OCI-LY3 (cell line): ENCODE measurements around the gene PHLDB3.
"Not testable (repeated sequence)": the region's sequence is repeated elsewhere in the genome, so short reads cannot be mapped to it uniquely, and the experiment has no call there.

Experiments
- H2AFZ ChIP-seq: fragments of 200-600, 300-600 bp; shearing (Covaris generic); 2 replicates; pipeline ENCODE4 v1.6.0; 2014; ENCODE audit warnings: antibody characterized with exemption, low read depth, low read length
- H3K27ac ChIP-seq: fragments of 200-600, 300-600 bp; sonication (generic); 2 replicates; pipeline ENCODE4 v1.5.1; 2014; ENCODE audit warnings: mild to moderate bottlenecking, low read length, moderate library complexity, mixed read lengths
- H3K27me3 ChIP-seq: fragments of 200-600, 300-600 bp; sonication (generic); 2 replicates; pipeline ENCODE4 v1.6.1; 2014; ENCODE audit warnings: low read depth, low read length, mixed read lengths
- H3K36me3 ChIP-seq: fragments of 200-600, 300-600 bp; sonication (generic); replicated peaks from 2 replicates; pipeline ENCODE3; 2014; ENCODE audit warnings: low read depth, low read length, mixed read lengths
- H3K4me1 ChIP-seq: fragments of 300-600, 200-600 bp; sonication (generic); 2 replicates; pipeline ENCODE4 v1.6.1; 2014; ENCODE audit warnings: low read length, mixed read lengths
- H3K4me2 ChIP-seq: fragments of 200-600, 300-600 bp; sonication (generic); 2 replicates; pipeline ENCODE4 v1.6.1; 2014; ENCODE audit warnings: low read length, mixed read lengths
- H3K4me3 ChIP-seq: fragments of 300-600, 200-600 bp; sonication (generic); 2 replicates; pipeline ENCODE4 v1.5.1; 2014; ENCODE audit warnings: antibody characterized with exemption, mild to moderate bottlenecking, low read length, moderate library complexity
- H3K79me2 ChIP-seq: fragments of 300-600, 200-600 bp; shearing (Covaris generic); 2 replicates; pipeline ENCODE4 v1.6.1; 2014; ENCODE audit warnings: mild to moderate bottlenecking, low read length, mixed read lengths
- H3K9ac ChIP-seq: fragments of 300-600, 200-600 bp; shearing (Covaris generic); 2 replicates; pipeline ENCODE4 v1.6.0; 2014; ENCODE audit warnings: mild to moderate bottlenecking, low read length, moderate library complexity
- H3K9me3 ChIP-seq: fragments of 200-600, 300-600 bp; shearing (Covaris generic); 2 replicates; pipeline ENCODE4 v1.6.1; 2014; ENCODE audit warnings: low read length, mixed read lengths; ENCODE audit not compliant: insufficient read depth
- H4K20me1 ChIP-seq: fragments of 200-600, 300-600 bp; sonication (generic); 2 replicates; pipeline ENCODE4 v1.6.1; 2016; ENCODE audit warnings: low read length, mixed read lengths; ENCODE audit not compliant: insufficient read depth
- CTCF ChIP-seq: fragments of 200-600, 300-600 bp; sonication (generic); IDR thresholded peaks from 2 replicates; pipeline ENCODE4 v1.5.1; 2014; ENCODE audit warnings: antibody characterized with exemption, low read length, low read depth
- EZH2phosphoT487 ChIP-seq: fragments of 200-600 bp; shearing (Covaris generic); IDR thresholded peaks from 2 replicates; pipeline ENCODE4 v1.6.1; 2018; ENCODE audit warnings: antibody characterized with exemption, mixed run types, low read depth

PHLDB3 gene

DNA sequence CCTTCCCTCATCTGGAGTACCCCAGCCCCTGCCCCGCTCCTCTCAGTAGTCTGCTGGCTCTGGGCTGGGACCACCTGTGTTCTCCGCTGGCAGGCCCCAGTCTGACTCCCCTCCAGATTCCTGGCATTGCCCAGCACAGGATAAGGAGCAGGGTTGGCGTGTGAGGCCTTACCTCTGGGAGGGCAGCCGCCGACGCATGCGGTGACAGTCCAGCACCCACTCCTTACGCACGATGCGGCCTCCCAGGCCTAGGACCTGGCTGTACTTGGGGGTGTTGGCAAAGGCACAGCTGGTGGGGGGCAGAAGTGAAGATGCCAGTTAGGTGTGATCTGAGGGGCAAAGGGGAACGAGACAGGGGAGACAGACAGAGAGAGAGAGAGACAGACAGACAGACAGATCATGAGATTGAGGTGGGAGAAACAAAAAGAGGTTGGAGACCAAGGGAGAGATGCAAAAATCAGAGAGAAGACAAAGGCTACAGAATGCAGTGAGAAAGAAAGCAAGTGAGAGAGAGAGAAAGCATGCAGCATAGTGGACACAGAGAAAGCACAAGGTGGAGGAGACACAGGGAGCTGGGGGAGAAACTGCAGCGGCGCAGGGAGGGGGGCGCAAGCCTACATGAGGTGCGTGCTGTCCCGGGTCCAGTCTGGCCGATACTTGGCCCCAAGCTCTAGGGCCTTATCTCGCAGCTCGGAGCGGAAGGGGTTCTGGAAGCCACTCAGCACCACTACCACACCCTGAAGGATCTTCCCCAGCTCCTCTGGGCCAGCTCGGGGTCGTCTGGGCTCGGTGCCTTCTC lies 47.1 kb upstream of the PHLDB3 start:
- no peak overlapping the region for H3K4me3 ChIP-seq
- no peak overlapping the region for H3K4me2 ChIP-seq
- no peak overlapping the region for H3K9ac ChIP-seq
- no peaks in the 10 kb centered on the region for H3K27me3 ChIP-seq
- no peaks in the 10 kb centered on the region for H3K79me2 ChIP-seq
- no peaks in the 10 kb centered on the region for H3K9me3 ChIP-seq
- no peaks in the 10 kb centered on the region for H3K4me1 ChIP-seq
- no peak overlapping the region for H2AFZ ChIP-seq
- TF ChIP-seq CTCF (no peak), EZH2phosphoT487 (no peak)
- peaks cover 34% of the 10 kb centered on the region for H3K36me3 ChIP-seq
- H4K20me1 ChIP-seq = 0 out of 2 replicates have a peak, but pooled peaks cover 3% of the 10 kb centered on the region
- no peak overlapping the region for H3K27ac ChIP-seq

DNA sequence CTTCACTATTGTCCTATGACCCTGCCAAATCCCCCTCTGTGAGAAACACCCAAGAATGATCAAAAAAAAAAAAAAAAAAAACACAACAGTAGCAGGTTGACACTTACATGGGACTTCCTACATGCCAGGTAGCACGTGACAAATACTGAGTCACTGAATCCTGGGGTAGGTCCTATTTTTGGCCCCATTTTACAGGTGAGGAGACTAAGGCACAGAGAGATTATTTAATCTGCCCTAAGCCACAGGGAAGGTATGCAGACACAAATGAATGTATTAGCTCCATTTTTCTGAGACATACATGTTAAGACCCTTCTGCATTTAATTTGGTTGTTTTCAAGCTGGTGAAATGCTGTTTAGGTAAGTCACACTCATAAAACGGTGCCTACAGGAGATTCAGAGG lies 44.2 kb upstream of the PHLDB3 start:
- Histone ChIP-seq H3K36me3 (peaks cover 34% of the 10 kb centered on the region), H3K4me2 (no peak overlapping the region), H2AFZ (no peak overlapping the region), H3K9me3 (no peaks in the 10 kb centered on the region), H3K9ac (no peak overlapping the region), H3K27ac (no peak overlapping the region), H3K4me1 (no peaks in the 10 kb centered on the region), H4K20me1 (no peaks in the 10 kb centered on the region), H3K79me2 (no peaks in the 10 kb centered on the region), H3K27me3 (no peaks in the 10 kb centered on the region), H3K4me3 (no peak overlapping the region)
- TF ChIP-seq EZH2phosphoT487 (no peak), CTCF (no peak)

- peaks cover 29% of the 10 kb centered on the region for H3K36me3 ChIP-seq
- not testable (repeated sequence) for H3K27ac ChIP-seq, H4K20me1 ChIP-seq, H3K9ac ChIP-seq, H3K79me2 ChIP-seq, H2AFZ ChIP-seq, H3K4me2 ChIP-seq, H3K4me1 ChIP-seq, H3K27me3 ChIP-seq, H3K4me3 ChIP-seq, H3K9me3 ChIP-seq
Observed at GRCh38 chr19:43547926-43548325, 43.4 kb upstream of the PHLDB3 start.

- no peaks in the 10 kb centered on the region for H4K20me1 ChIP-seq
- no peak overlapping the region for H3K9ac ChIP-seq
- no peaks in the 10 kb centered on the region for H3K79me2 ChIP-seq
- TF ChIP-seq EZH2phosphoT487 = no peak
- no peak for TF ChIP-seq CTCF
- no peak overlapping the region for H3K27ac ChIP-seq
- H3K4me3 ChIP-seq = no peak overlapping the region
- no peaks in the 10 kb centered on the region for H3K4me1 ChIP-seq
- H2AFZ ChIP-seq = no peak overlapping the region
- no peaks in the 10 kb centered on the region for H3K27me3 ChIP-seq
- H3K9me3 ChIP-seq = no peaks in the 10 kb centered on the region
- no peak overlapping the region for H3K4me2 ChIP-seq
- peaks cover 30% of the 10 kb centered on the region for H3K36me3 ChIP-seq
Observed at GRCh38 chr19:43546581-43546980, 42.0 kb upstream of the PHLDB3 start.
